Calu3 (cell line): ENCODE data around the gene PPP3CA. TPM values are rescaled to one million over a fixed set of nuclear protein-coding genes. Genes with fewer than 3 reads are reported as not detected.
A peak's percentile ranks its signal among the peaks of the same experiment; 100 is the strongest.

Experiments
- BruUV-seq: library from RNA; stranded (reverse); fragments of 400-500 nt; replicated peaks from 2 replicates; lab custom pipeline; 2021; lab: Mats Ljungman, UMichigan
- CTCF ChIA-PET: fragments of 300-600 bp; sonication (Branson Sonifier 250); formaldehyde crosslinking; loops from one replicate; lab custom pipeline; 2022; ENCODE audit warnings: antibody characterized with exemption; lab: Charles Lee
- DNase-seq: peaks from one replicate; pipeline ENCODE4 v3.0.0; 2022
- H3K27ac Mint-ChIP-seq: one replicate; pipeline ENCODE4 v1.8.0; 2022; ENCODE audit warnings: mixed read lengths; ENCODE audit not compliant: unreplicated experiment
- H3K27me3 Mint-ChIP-seq: one replicate; pipeline ENCODE4 v1.8.0; 2022; ENCODE audit warnings: mixed read lengths; ENCODE audit not compliant: unreplicated experiment
- H3K36me3 Mint-ChIP-seq: one replicate; pipeline ENCODE4 v1.8.0; 2022; ENCODE audit warnings: mild to moderate bottlenecking, moderate library complexity, mixed read lengths; ENCODE audit not compliant: insufficient read depth, unreplicated experiment
- H3K4me1 Mint-ChIP-seq: one replicate; pipeline ENCODE4 v1.8.0; 2022; ENCODE audit warnings: mild to moderate bottlenecking, low read depth, mixed read lengths; ENCODE audit not compliant: unreplicated experiment
- H3K4me3 Mint-ChIP-seq: one replicate; pipeline ENCODE4 v1.8.0; 2022; ENCODE audit warnings: mild to moderate bottlenecking, low read depth, moderate library complexity, mixed read lengths; ENCODE audit not compliant: unreplicated experiment
- H3K9me3 Mint-ChIP-seq: one replicate; pipeline ENCODE4 v1.8.0; 2022; ENCODE audit warnings: low read depth, mixed read lengths; ENCODE audit not compliant: unreplicated experiment
- CTCF ChIP-seq: fragments of 200-600 bp; IDR thresholded peaks from one replicate; pipeline ENCODE4 v1.8.0; 2022; ENCODE audit warnings: antibody characterized with exemption; ENCODE audit not compliant: unreplicated experiment
- intact Hi-C: fragments of 100-400 bp; cut with micrococcal nuclease; formaldehyde crosslinking; loops from one replicate; pipeline ENCODE4 v1.10.0; 2022; ENCODE audit not compliant: unreplicated experiment
- total RNA-seq: library from RNA; stranded (reverse); gene quantifications from 2 replicates; pipeline ENCODE4 v1.2.3, GENCODE V29; 2022

Gene PPP3CA
- total RNA-seq, 1 experiment from 2014 or later = 33.7 TPM

GRCh38 chr4:101347557-101348366, 436 bp upstream of the PPP3CA start:
- intact Hi-C loops = loop anchor here (5.0 kb wide), 1 partner anchor 385 kb away; no protein-coding TSS in a partner anchor
- H3K27ac Mint-ChIP-seq = peak overlapping the region; percentile 84
- no TSS peak for BruUV-seq
- H3K36me3 Mint-ChIP-seq = peaks cover 44% of the 10 kb centered on the region
- no peak for TF ChIP-seq CTCF
- no peaks in the 10 kb centered on the region for H3K27me3 Mint-ChIP-seq
- CTCF ChIA-PET = interaction anchor here (0.6 to 0.8 kb wide), 6 partner anchors 65 to 939 kb away, joined by 3 to 8 read pairs (median 4); no protein-coding TSS in a partner anchor
- H3K4me1 Mint-ChIP-seq = peaks cover 44% of the 10 kb centered on the region
- no peaks in the 10 kb centered on the region for H3K9me3 Mint-ChIP-seq
- peak overlapping the region; percentile 99 for H3K4me3 Mint-ChIP-seq
- peak; percentile 95 for DNase-seq

- H3K9me3 Mint-ChIP-seq = no peaks in the 10 kb centered on the region
- H3K36me3 Mint-ChIP-seq = peaks cover 44% of the 10 kb centered on the region
- H3K4me1 Mint-ChIP-seq = peaks cover 49% of the 10 kb centered on the region
- H3K4me3 Mint-ChIP-seq = peak overlapping the region; percentile 99
- intact Hi-C loops = loop anchor here (5.0 kb wide), 1 partner anchor 386 kb away; no protein-coding TSS in a partner anchor
- no TSS peak for BruUV-seq
- peak overlapping the region; percentile 84 for H3K27ac Mint-ChIP-seq
- peak; percentile 37 for DNase-seq
- no peaks in the 10 kb centered on the region for H3K27me3 Mint-ChIP-seq
- TF ChIP-seq CTCF = no peak
- CTCF ChIA-PET = interaction anchor here (0.6 kb wide), 1 partner anchor 265 kb away, joined by 4 read pairs; no protein-coding TSS in a partner anchor
Observed at GRCh38 chr4:101346351-101347266, 717 bp downstream of the PPP3CA start.

- no peaks in the 10 kb centered on the region for H3K9me3 Mint-ChIP-seq
- DNase-seq = peak; percentile 19
- intact Hi-C loops = loop anchor here (5.0 kb wide), 1 partner anchor 387 kb away; no protein-coding TSS in a partner anchor
- peaks cover 44% of the 10 kb centered on the region for H3K36me3 Mint-ChIP-seq
- CTCF ChIA-PET = no interaction called here
- TF ChIP-seq CTCF = no peak
- BruUV-seq = no TSS peak
- no peaks in the 10 kb centered on the region for H3K27me3 Mint-ChIP-seq
- peak overlapping the region; percentile 90 for H3K27ac Mint-ChIP-seq
- H3K4me1 Mint-ChIP-seq = peaks cover 49% of the 10 kb centered on the region
- H3K4me3 Mint-ChIP-seq = peak overlapping the region; percentile 99
Observed at GRCh38 chr4:101345596-101346350, 1.6 kb downstream of the PPP3CA start.
